A673 (cell line): ENCODE measurements around the gene TAF6. TPM values are rescaled to one million over a fixed set of nuclear protein-coding genes. Genes with fewer than 3 reads are reported as not detected.

Experiments
- BruUV-seq: library from RNA; stranded (reverse); fragments of 400-500 nt; replicated peaks from 2 replicates; lab custom pipeline; 2021; lab: Mats Ljungman, UMichigan
- CTCF ChIA-PET: fragments of 300-600 bp; sonication (Branson Sonifier 250); formaldehyde crosslinking; loops from one replicate; lab custom pipeline; 2022; ENCODE audit warnings: antibody characterized with exemption; lab: Charles Lee
- POLR2A ChIA-PET: fragments of 300-600 bp; sonication (Branson Sonifier 250); formaldehyde crosslinking; loops from one replicate; lab custom pipeline; 2022; ENCODE audit warnings: antibody characterized with exemption; ENCODE audit not compliant: low non-redundant PET; lab: Charles Lee
- DNase-seq: peaks from one replicate; pipeline ENCODE4 v3.0.0-alpha.2; 2015; ENCODE audit warnings: low spot score
- H3K27ac ChIP-seq: fragments of 200-600 bp; sonication (generic); 2 replicates; pipeline ENCODE4 v1.5.1; 2016; ENCODE audit warnings: mixed run types, low read depth, mild to moderate bottlenecking, mixed read lengths, antibody characterized with exemption, low read length; ENCODE audit not compliant: poor library complexity, severe bottlenecking
- H3K27me3 ChIP-seq: fragments of 200-600 bp; sonication (generic); replicated peaks from 2 replicates; pipeline ENCODE4 v1.6.1; 2017; ENCODE audit warnings: mixed run types, low read depth, mild to moderate bottlenecking, mixed read lengths, antibody characterized with exemption, low read length; ENCODE audit not compliant: insufficient read depth, poor library complexity
- H3K36me3 ChIP-seq: fragments of 200-600 bp; sonication (generic); 2 replicates; pipeline ENCODE4 v1.6.1; 2016; ENCODE audit warnings: mixed run types, mild to moderate bottlenecking, mixed read lengths, antibody characterized with exemption, low read length; ENCODE audit not compliant: insufficient read depth, poor library complexity, severe bottlenecking
- H3K4me1 ChIP-seq: fragments of 200-600 bp; sonication (generic); 2 replicates; pipeline ENCODE4 v1.6.1; 2017; ENCODE audit warnings: mixed run types, mild to moderate bottlenecking, mixed read lengths, antibody characterized with exemption, low read length; ENCODE audit not compliant: insufficient read depth, poor library complexity, severe bottlenecking
- H3K4me3 ChIP-seq: fragments of 200-600 bp; sonication (generic); 2 replicates; pipeline ENCODE4 v1.5.1; 2016; ENCODE audit warnings: low read depth, mixed run types, mild to moderate bottlenecking, mixed read lengths, low read length; ENCODE audit not compliant: poor library complexity, severe bottlenecking
- H3K9me3 ChIP-seq: fragments of 200-600 bp; sonication (generic); 2 replicates; pipeline ENCODE4 v1.6.1; 2016; ENCODE audit warnings: mixed run types, low read depth, mild to moderate bottlenecking, mixed read lengths, antibody characterized with exemption, low read length; ENCODE audit not compliant: poor library complexity, severe bottlenecking
- EZH2 ChIP-seq: fragments of 200-600 bp; sonication (generic); IDR thresholded peaks from 2 replicates; pipeline ENCODE4 v1.6.1; 2017; ENCODE audit warnings: borderline replicate concordance, low read depth, mild to moderate bottlenecking, mixed read lengths, antibody characterized with exemption, low read length; ENCODE audit not compliant: poor library complexity, severe bottlenecking
- intact Hi-C: fragments of 100-400 bp; cut with micrococcal nuclease; formaldehyde crosslinking; loops from one replicate; pipeline ENCODE4 v1.10.0; 2022; ENCODE audit not compliant: unreplicated experiment
- total RNA-seq: library from RNA; stranded (reverse); gene quantifications from 2 replicates; pipeline ENCODE4 v1.2.3, GENCODE V29; 2021
- TF ChIP-seq, protein P1 (sequence below): fragments of 300-800, 200-600 bp; sonication (generic); conservative IDR thresholded peaks from 2 replicates; pipeline ENCODE4 v1.5.1; 2017; ENCODE audit warnings: low read depth, mild to moderate bottlenecking, antibody characterized with exemption, low read length, moderate library complexity, mixed read lengths

The TAF6 gene
- total RNA-seq, 1 experiment from 2014 or later = 97.3 TPM

DNA sequence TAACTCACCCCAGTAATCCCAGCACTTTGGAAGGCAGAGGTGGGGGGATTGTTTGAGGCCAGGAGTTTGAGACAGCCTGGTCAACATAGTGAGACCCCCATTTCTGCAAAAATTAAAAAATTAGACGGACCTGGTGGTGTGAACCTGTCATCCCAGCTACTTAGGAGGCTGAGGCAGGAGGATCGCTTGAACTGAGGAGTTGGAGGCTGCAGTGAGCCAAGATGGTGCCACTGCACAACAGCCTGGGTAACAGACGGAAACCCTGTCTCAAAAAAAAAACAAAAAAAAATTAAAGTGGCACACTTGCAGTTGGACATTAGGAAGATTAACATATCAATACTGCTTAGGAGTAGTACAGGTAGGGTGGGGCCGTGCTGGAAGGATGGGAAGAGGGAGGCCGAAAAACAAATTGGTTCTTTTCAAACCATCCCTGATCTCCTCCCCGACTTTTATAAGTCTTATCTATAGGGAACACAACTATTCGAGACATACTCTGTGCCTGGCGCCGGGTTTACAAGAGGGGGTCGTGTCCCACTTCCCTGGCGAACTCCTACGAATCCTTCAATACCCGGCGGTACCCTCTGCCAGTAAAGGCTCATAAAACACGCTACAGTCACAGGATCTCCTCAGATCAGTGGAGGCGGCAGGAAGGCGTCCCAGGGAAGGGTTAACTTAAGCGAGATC is 628 bp downstream of the TAF6 start:
- POLR2A ChIA-PET = no interaction called here
- peaks cover 9% of the 10 kb centered on the region for H3K4me1 ChIP-seq
- peak overlapping the region; percentile 63 for H3K4me3 ChIP-seq
- H3K36me3 ChIP-seq = peaks cover 3% of the 10 kb centered on the region
- no peak for TF ChIP-seq EZH2
- TF ChIP-seq, protein P1, sequence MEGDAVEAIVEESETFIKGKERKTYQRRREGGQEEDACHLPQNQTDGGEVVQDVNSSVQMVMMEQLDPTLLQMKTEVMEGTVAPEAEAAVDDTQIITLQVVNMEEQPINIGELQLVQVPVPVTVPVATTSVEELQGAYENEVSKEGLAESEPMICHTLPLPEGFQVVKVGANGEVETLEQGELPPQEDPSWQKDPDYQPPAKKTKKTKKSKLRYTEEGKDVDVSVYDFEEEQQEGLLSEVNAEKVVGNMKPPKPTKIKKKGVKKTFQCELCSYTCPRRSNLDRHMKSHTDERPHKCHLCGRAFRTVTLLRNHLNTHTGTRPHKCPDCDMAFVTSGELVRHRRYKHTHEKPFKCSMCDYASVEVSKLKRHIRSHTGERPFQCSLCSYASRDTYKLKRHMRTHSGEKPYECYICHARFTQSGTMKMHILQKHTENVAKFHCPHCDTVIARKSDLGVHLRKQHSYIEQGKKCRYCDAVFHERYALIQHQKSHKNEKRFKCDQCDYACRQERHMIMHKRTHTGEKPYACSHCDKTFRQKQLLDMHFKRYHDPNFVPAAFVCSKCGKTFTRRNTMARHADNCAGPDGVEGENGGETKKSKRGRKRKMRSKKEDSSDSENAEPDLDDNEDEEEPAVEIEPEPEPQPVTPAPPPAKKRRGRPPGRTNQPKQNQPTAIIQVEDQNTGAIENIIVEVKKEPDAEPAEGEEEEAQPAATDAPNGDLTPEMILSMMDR = no peak
- CTCF ChIA-PET = no interaction called here
- DNase-seq = no peak
- H3K9me3 ChIP-seq = no peaks in the 10 kb centered on the region
- no peaks in the 10 kb centered on the region for H3K27me3 ChIP-seq
- peak overlapping the region; percentile 94 for H3K27ac ChIP-seq
- TSS peak; percentile 75 for BruUV-seq
- intact Hi-C loops = no loop called here

DNA sequence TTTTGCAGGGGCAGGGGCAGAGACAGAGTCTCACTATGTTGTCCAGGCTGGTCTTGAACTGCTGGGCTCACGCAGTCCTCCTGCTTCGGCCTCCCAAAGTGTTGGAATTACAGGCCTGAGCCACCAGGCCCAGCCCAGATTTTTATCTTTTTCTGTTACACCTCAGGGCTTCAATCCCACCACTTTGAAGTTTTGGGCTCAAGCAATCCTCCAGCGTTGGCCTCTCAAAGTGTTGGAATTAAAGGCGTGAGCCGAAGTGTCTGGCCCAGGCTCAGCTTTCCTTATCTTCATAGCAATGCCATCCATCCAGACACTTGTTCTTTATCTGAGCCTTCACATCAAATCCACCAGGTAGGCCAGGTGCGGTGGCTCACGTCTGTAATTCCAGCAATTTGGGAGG is 4.1 kb downstream of the TAF6 start:
- no peak for TF ChIP-seq EZH2
- TF ChIP-seq, protein P1 = no peak
- no peaks in the 10 kb centered on the region for H3K27me3 ChIP-seq
- no peak overlapping the region for H3K27ac ChIP-seq
- no peak overlapping the region for H3K4me3 ChIP-seq
- peaks cover 28% of the 10 kb centered on the region for H3K36me3 ChIP-seq
- ChIA-PET CTCF (no interaction called here), POLR2A (no interaction called here)
- DNase-seq = no peak
- intact Hi-C loops = no loop called here
- no peaks in the 10 kb centered on the region for H3K9me3 ChIP-seq
- no TSS peak for BruUV-seq
- peaks cover under 1% of the 10 kb centered on the region for H3K4me1 ChIP-seq

DNA sequence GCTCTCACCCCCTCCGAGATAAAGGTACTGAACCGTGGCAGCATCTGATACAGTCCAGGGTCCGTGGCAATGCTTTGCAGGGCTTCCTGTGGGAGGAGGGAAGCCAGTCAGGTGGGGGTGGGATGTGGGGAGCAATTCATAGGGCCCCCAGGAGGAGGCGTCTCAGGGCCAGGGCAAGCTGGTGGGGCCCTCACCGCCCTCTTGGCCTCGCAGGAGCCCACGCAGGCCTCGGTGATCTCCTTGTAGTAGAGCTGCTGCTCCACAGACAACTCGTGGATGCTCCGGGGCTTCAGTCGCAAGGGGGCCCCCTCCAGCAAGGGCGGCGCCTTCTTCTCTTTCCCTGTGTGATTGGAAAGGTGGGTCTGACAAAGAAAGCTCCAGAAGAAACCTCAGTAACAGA is 7.2 kb downstream of the TAF6 start:
- H3K27me3 ChIP-seq = no peaks in the 10 kb centered on the region
- DNase-seq = no peak
- no peak overlapping the region for H3K27ac ChIP-seq
- H3K9me3 ChIP-seq = no peaks in the 10 kb centered on the region
- no TSS peak for BruUV-seq
- ChIA-PET CTCF (no interaction called here), POLR2A (no interaction called here)
- peaks cover 52% of the 10 kb centered on the region for H3K36me3 ChIP-seq
- no peaks in the 10 kb centered on the region for H3K4me1 ChIP-seq
- intact Hi-C loops = no loop called here
- TF ChIP-seq, protein P1 = no peak
- no peak for TF ChIP-seq EZH2
- no peak overlapping the region for H3K4me3 ChIP-seq
